ENCODE measurements around the gene TCAP.

The TCAP gene

DNA sequence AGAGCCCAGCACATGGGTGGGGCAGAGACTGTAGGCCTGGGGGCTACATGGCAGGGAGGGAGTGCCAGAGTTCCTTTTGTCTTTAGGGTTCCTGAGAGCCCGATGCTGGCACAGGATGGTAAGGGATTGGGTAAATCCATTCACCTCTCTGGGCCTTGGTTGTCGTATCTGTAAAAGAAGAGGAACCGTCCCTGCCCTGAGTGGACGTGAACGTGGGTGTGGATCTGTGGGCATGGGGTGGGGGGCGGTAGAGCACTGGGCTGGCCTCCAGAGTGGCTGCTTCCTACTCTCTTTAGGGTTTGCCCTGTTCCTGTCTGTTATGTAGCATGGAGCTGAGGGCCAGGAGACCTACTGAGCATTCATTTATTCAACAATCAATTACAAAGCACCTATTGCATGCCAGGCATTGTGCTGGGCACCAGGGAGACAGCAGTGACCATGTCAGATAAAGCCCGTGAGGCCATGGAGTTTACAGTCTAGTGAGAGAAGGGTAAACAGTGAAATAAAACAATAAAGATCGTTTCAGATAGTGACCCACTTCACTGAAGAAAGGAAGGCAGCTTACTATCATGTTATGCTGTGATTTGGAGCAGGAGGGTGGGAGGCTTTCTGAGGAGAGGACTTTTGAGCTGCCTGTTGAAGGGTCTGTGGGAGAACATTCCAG lies 13.1 kb upstream of the TCAP start:
- no peak for DNase-seq

DNA sequence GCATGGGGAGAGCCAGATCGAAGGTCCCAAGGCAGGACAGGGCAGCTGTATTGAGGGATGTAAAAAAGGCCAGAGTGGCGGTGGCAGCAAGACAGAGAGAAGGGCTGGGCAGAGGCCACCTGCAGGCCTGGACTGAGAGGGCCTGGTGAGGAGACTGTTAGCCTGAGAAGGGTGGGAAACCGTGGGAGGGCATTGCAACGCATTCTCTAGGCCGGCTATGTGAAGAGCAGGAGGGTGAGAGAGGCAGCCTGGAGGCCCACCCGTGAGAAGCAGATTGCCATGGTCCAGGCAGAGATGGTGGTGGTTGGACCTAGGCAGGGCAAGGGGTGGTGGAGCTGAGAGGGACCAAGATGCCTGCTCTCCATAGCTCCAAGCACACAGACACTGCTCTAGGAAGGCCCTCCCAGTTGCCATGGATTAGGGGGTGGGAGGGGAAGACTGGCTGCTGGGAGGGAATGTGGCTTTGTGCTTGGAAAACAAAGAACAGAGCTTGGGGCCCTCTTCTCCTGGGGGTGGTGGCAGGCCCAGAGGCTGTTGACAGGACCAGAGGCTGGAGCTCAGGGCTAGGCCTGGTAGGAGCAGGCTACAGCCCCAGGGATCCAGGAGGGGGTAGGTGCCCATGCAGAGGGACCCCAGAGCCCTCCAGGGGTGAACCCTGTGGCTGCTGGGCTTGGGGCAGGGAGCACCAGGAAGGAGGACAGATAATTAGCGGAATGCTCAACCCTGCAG lies 12.4 kb upstream of the TCAP start:
- DNase-seq = no peak

DNA sequence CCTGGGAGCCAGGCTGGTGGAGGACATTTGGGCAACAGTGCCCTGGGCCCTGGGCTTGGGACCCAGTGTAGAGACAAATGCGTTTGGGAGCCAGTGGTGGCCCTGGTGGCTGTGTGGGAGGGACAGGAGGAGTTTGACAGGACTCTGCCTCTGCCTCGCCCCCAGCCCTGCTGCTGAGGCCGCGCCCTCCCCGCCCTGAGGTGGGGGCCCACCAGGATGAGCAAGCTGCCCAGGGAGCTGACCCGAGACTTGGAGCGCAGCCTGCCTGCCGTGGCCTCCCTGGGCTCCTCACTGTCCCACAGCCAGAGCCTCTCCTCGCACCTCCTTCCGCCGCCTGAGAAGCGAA lies 11.9 kb upstream of the TCAP start:
- DNase-seq = no peak

DNA sequence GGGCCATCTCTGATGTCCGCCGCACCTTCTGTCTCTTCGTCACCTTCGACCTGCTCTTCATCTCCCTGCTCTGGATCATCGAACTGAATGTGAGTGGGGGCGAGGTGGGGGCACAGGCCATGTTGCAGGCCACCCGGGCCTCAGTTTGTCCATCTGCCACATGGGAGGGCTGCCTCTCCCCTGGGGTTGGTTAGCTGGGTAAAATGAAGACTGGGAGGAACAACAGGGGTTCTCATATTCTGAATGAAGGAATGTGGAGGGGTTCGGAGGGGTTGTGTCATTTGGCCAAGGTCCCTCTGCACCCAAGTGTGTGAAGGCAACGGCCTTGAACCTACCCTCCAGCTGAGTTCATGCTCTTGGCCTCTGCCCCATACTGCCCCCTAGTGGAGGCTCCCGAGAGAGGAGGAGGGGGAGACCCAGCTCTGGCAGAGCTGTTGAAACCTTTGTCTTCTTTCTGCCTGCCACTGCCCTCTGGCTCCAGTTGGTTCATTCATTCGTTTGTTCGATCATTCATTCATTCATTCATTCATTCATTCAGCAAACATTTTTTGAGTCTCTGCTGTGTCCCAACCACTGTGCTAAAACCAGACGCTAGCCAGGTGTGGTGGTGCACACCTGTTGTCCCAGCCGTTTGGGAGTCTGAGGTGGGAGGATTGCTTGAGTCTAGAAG lies 11.4 kb upstream of the TCAP start:
- peak; percentile 21 for DNase-seq

DNA sequence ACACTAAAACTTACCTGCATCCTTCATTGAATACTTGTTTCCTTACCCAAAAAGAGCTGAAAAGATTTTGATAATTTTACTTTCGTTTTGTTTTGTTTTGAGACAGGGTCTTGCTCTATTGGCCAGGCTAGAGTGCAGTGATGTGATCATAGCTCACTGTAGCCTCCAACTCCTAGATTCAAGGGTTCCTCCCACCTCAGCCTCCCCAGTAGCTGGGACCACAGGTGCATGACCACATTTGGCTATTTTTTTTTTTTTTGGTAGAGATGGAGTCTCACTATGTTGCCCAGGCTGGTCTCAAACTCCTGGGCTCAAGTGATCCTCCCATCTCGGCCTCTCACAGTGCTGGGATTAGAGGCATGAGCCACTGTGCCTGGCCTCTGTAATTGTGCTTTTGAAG lies 10.0 kb upstream of the TCAP start:
- DNase-seq = no peak

DNA sequence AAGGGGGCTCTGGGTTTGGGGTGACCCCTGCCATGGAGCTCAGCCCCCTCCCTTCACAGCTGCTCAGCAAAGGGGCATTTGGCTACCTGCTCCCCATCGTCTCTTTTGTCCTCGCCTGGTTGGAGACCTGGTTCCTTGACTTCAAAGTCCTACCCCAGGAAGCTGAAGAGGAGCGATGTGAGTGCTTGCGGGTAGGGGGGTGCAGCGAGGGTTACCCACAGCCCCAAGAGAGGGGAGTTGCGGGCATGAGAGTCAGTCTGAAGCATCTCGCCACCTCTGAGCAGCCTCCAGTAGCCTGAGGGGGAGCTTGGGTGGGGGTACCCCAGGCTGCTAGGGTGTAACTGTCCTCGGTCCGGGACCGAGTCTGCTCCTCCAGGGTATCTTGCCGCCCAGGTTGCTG lies 6.8 kb upstream of the TCAP start:
- no peak for DNase-seq

DNA sequence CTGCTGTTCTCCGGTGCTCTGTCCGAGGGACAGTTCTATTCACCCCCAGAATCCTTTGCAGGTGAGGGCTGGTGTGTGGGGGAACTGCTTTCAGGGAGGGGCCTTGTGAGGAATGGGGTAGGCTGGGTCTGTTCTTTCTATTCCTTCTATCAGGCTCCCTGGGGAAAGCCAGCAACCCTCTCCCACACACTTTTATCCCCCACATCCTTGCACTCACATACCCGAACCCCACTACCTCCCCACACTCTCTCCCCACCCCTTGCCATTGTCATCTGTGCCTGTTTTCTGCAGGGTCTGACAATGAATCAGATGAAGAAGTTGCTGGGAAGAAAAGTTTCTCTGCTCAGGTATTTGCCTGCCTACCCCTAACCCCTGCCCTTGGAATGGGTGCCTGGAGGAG lies 6.4 kb upstream of the TCAP start:
- DNase-seq = no peak

DNA sequence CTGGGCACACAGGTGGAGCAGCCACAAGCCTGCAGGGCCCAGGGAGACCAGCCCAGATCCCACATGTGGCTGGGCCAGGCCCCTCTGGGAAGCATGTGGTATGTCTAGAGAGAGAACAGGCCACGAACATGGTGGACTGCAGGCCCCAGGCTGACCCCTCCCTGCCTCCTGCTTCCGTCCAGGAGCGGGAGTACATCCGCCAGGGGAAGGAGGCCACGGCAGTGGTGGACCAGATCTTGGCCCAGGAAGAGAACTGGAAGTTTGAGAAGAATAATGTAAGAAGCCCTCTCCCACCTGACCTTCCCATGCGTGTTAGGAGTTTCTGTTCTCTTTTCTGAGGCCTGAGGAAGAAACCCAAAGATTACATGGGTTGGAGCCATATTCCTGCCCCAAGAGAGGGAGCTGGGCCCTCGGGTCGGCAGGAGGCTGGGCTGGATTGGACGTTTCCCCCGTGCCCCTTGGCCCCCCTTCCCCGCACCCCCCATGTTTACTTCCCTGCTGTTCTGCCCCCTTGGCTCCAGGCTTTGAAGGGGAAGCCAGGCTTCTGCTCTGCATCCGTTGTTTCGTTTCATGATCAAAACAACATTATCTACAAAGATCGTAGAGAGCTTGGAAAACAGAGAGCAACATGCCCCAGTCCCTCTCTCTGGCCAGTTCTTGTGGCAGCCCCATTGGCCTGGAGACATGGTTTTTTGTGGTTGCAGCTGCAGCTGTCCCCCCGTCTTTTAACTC lies 5.7 kb upstream of the TCAP start:
- no peak for DNase-seq

DNA sequence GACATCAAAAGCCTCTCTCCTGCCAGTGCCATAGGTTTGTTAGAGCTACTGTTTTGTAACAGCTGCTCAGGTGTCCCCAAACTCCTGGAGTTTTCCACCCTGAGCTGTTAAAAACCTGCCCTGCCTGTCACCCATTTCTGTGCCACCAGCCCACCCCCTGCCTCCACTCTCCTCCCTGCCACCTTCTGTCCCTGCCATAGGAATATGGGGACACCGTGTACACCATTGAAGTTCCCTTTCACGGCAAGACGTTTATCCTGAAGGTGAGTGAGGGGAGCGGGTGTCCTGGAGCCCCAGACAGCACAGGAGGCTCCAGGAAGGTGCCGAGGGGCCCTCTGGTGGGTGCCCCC lies 5.2 kb upstream of the TCAP start:
- no peak for DNase-seq

DNA sequence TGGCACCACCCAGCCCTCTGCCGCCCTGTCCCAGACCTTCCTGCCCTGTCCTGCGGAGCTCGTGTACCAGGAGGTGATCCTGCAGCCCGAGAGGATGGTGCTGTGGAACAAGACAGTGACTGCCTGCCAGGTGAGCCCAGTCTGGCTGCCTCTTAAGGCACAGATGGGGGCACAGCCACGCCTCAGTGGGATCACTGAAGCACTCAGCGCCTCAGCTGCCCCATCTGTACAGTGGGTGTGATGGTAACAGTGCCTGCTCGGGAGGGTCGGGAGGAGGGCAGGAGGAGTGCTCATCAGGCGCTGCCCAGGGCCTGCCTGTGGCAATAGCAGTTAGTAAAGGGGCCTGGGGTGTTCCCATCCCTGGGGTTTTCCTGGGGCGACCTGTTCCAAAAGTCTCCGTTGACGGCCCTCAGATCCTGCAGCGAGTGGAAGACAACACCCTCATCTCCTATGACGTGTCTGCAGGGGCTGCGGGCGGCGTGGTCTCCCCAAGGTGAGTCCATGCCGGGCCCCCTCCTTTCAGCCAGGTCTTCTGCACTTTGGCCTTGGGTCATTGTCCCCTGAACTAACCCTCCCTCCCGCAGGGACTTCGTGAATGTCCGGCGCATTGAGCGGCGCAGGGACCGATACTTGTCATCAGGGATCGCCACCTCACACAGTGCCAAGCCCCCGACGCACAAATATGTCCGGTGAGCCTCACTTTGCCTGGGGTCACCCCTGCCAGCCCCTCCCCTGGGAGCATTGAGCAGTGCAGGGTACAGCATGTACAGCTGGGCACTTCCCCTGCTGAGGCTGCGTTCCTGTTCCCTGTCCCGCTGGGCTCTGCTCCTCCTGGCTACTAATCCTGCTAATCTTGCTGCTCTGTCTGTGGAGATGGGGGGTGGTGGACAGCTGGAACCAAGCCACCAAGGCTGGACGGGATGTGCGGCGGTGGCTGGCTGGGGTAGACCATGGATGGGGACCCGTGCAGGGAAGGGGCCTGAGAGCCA lies 4.5 kb upstream of the TCAP start:
- DNase-seq = no peak

DNA sequence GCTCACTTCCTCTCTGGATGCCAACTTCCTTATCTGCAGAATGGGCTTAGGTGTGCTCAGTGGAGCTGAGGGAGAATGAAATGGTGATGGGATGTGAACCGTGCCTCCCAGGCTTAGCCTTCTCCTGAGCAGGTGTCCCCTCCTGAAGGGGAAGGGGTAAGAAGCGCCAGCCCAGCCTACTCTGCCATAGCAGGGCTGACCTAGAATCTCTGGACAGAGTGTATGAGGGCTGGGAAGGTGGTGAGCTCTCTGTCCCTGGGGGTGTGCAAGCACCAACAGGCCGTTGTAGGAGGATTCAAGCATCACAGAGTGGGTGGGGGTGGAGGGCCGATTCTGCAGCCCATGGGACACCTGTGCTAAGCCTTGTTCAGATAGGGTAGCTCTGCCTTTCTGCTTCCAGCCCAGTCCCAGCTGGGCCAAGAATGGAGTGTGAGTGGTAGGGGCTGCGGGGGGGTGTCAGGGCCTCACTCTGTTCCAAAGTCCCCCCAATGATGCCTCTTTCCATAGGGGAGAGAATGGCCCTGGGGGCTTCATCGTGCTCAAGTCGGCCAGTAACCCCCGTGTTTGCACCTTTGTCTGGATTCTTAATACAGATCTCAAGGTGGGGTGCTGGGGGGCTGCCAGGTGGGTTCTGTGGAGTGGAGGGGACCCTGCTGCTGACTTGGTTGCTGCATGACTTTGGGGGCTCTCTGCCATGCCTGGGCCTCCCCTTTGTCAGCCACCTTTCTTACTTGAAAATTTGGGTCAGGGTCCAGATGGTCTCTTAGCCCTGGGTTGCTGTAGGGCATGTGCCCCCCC lies 3.2 kb upstream of the TCAP start:
- no peak for DNase-seq

DNA sequence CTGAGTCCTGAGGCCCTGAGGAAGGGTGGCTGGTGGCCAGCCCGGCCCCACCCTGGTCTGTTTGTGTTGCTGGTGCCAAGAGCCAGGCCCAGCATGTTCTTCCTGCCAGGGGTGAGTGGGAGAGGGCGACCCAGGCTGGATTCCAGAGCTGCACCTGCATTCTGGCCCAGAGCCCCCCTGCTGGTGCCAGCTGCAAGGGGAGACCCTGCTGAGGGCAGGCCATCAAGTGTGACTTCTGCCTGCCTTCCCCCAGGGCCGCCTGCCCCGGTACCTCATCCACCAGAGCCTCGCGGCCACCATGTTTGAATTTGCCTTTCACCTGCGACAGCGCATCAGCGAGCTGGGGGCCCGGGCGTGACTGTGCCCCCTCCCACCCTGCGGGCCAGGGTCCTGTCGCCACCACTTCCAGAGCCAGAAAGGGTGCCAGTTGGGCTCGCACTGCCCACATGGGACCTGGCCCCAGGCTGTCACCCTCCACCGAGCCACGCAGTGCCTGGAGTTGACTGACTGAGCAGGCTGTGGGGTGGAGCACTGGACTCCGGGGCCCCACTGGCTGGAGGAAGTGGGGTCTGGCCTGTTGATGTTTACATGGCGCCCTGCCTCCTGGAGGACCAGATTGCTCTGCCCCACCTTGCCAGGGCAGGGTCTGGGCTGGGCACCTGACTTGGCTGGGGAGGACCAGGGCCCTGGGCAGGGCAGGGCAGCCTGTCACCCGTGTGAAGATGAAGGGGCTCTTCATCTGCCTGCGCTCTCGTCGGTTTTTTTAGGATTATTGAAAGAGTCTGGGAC lies 2.4 kb upstream of the TCAP start:
- no peak for DNase-seq

DNA sequence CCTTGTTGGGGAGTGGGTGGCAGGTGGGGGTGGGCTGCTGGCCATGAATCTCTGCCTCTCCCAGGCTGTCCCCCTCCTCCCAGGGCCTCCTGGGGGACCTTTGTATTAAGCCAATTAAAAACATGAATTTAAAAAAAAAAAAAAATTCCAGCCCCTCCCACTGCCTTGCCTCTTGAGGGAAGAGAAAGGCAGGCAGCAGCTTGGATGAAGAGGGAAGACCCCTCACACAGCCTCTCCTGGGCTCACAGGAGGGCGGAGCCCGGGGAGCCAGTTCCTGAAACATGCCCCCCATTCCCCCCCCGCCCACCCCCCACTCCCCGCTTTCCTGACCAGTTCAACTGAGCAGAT lies 1.8 kb upstream of the TCAP start:
- DNase-seq = no peak

DNA sequence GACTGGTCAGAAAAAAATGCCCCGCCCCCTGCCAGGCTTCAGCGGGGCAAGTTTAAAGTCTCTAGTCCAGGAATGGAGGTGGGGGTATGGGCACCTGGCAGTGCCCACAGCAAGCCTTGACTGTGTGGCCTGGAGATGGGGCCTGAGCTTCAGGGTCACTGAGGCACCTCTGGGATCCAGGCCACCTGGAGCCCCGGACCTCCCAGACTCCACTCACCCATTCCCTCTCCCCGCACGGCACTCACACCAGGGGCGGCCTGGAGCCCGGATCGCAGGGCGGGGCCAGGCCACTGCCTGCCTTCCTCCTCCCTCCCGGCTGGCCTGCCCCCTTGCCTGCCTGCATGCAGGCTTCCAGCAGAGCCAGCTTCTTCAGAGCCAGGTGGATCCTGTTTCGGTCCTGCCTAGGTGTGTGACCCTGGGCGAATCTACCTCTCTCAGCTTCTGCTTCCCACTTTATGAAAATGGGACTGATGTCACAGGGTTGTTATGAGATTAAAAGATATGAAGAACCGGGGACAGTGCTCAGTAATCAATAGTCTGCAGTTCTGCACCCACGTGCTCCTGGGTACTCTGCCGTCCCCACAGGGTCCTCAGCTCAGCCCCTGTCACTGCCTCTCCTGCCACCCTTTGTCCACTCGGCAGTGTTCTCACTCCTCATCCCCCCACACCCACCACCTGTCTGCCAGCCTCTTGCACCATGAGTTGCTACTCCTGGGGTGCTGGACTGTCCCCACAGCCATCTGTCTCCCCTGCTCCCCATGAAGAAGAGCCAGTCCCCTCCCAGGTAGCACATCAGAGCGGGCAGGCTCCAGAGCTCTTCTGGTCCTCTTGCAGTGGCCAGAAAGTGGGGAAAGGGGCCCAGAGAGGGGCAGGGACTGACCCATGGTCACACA lies 1.2 kb upstream of the TCAP start:
- no peak for DNase-seq

DNA sequence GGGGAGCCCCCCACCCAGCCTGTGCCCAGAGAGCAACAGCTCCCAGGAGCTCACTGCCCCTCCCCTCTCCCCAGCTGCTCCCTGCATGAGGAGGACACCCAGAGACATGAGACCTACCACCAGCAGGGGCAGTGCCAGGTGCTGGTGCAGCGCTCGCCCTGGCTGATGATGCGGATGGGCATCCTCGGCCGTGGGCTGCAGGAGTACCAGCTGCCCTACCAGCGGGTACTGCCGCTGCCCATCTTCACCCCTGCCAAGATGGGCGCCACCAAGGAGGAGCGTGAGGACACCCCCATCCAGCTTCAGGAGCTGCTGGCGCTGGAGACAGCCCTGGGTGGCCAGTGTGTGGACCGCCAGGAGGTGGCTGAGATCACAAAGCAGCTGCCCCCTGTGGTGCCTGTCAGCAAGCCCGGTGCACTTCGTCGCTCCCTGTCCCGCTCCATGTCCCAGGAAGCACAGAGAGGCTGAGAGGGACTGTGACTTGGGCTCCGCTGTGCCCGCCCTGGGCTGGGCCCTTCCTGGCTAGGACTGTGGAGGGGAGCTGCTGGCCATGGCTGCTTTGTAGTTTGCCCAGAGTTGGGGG lies 584 bp downstream of the TCAP start:
- DNase-seq = no peak

DNA sequence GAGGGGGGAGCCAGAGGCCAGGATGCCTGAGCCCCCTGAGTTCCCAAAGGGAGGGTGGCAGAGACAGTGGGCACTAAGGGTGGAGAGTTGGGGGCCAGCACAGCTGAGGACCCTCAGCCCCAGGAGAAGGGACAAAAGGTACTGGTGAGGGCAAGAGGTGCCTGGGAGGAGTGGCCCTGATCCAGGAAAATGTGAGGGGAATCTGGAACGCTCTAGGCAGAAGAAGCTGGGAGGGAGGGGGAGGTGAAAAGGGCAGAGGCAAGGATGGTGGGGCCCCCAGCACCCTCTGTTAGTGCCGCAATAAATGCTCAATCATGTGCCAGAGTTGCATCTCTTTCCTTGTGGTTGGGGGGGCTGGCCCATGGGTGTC lies 1.1 kb downstream of the TCAP start:
- DNase-seq = no peak

DNA sequence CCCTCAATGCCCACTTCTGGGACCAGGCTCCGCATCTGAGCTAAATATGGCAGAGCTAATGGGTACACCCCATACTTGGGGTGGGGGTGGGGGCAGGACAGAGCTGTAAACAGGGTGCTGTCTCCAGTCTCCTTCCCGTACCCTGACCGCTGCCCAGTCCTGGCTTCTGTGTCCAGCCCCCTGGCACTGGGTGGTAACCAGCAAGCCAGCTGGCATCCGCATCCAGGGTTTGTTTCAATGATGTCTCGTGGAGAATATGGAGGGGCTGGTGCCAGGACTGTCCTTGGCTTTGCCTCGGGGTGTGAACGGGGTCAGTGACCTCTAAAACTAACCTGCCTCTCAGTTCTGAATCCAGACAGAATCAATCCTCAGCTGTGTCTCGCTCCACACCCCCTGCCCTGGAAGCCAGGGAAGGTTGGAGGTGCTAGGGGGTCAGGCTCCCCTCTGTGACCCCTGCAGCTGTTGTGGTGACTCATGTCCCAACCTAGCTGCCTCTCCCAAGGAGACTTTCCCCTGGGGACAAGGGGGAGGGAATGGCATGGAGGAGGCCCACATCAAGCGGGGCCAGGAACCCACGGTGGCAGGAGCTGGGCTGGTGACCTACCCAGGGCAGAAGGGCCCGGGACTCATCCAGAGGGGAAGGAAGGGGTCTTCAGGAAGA lies 1.6 kb downstream of the TCAP start:
- no peak for DNase-seq

DNA sequence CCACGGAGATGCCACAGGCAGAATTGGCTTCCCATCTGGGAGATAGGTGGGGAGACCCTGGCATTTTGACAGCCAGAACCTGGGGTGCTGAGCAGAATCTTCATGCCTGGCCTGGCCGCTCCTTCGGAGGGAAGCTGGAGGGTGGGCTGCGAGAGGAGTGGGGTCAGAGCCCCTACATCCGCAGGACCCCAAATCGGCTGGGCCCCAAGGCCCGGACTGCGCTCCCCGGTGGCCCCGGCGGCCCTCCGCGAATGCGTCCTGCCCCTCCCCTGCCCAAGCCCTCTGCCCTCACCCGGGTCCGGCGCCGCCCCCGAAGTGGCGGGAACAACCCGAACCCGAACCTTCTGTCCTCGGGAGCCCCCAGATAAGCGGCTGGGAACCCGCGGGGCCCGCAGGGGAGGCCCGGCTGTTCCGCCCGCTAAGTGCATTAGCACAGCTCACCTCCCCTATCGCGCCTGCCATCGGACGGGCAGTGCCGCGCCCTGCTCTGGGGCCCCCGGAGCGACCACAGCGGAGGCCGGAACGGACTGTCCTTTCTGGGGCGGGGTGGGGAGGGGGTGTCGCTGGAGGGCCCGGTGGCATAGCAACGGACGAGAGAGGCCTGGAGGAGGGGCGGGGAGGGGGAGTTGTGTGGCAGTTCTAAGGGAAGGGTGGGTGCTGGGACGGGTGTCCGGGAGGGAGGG lies 2.3 kb downstream of the TCAP start:
- DNase-seq = no peak

Measured in kidney glomerular epithelial cell (primary cell).